DMS 273 treated with DMSO at 0.1 percent for 48 hours (cell line): ENCODE data around the gene FUT1.
"Not testable (repeated sequence)": the region's sequence is repeated elsewhere in the genome, so short reads cannot be mapped to it uniquely, and the experiment has no call there.

Source experiments
- DNase-seq: peaks from one replicate; lab custom pipeline; 2025; lab: John Stamatoyannopoulos, UW

Gene FUT1

GRCh38 chr19:48768994-48769713, 16.7 kb upstream of the FUT1 start:
- no peak for DNase-seq

GRCh38 chr19:48768171-48768753, 15.8 kb upstream of the FUT1 start:
- not testable (repeated sequence) for DNase-seq

GRCh38 chr19:48765816-48766215, 13.4 kb upstream of the FUT1 start:
- not testable (repeated sequence) for DNase-seq

- DNase-seq = no peak
Observed at GRCh38 chr19:48760504-48761205, 8.2 kb upstream of the FUT1 start.

- DNase-seq = no peak
Observed at GRCh38 chr19:48757741-48758144, 5.3 kb upstream of the FUT1 start.

- DNase-seq = no peak
Observed at GRCh38 chr19:48757089-48757675, 4.7 kb upstream of the FUT1 start.

GRCh38 chr19:48756686-48757085, 4.2 kb upstream of the FUT1 start:
- no peak for DNase-seq

- no peak for DNase-seq
Observed at GRCh38 chr19:48756212-48756611, 3.8 kb upstream of the FUT1 start.

- DNase-seq = no peak
Observed at GRCh38 chr19:48755787-48756186, 3.3 kb upstream of the FUT1 start.

- no peak for DNase-seq
Observed at GRCh38 chr19:48755084-48755641, 2.7 kb upstream of the FUT1 start, which contains the start of gene FGF21. TSS of gene FGF21 (plus strand) at chr19:48755524. CDS start at chr19:48756237, 713 bp downstream.

GRCh38 chr19:48751845-48752495, 471 bp downstream of the FUT1 start:
- no peak for DNase-seq

- no peak for DNase-seq
Observed at GRCh38 chr19:48750771-48751504, 1.5 kb downstream of the FUT1 start.

- DNase-seq = no peak
Observed at GRCh38 chr19:48750351-48750750, 2.1 kb downstream of the FUT1 start.

GRCh38 chr19:48749571-48750198, 2.8 kb downstream of the FUT1 start:
- DNase-seq = no peak

- DNase-seq = no peak
Observed at GRCh38 chr19:48746738-48747575, 5.5 kb downstream of the FUT1 start, which contains the start of gene IZUMO1. TSS of gene IZUMO1 (minus strand) at chr19:48746909. CDS start at chr19:48745859, 1,050 bp downstream.

GRCh38 chr19:48746110-48746509, 6.3 kb downstream of the FUT1 start:
- DNase-seq = no peak

GRCh38 chr19:48745208-48745995, 7.0 kb downstream of the FUT1 start:
- peak; percentile 43 for DNase-seq

GRCh38 chr19:48742096-48742495, 10.3 kb downstream of the FUT1 start:
- DNase-seq = no peak
